HCT116 (cell line): Measurements from ENCODE around the gene DNAJC3. TPM values are rescaled to one million over a fixed set of nuclear protein-coding genes. Genes with fewer than 3 reads are reported as not detected.

Experiments used
- ATAC-seq: fragments of 200-7000 bp; cut with Tn5 transposase; 2 replicates; pipeline ENCODE4 v1.9.1; 2020; ENCODE audit warnings: mild to moderate bottlenecking, moderate library complexity
- BruUV-seq: library from RNA; stranded (reverse); fragments of 400-500 nt; replicated peaks from 2 replicates; lab custom pipeline; 2021; lab: Mats Ljungman, UMichigan
- CTCF ChIA-PET: fragments of 300-600 bp; sonication (Branson Sonifier 250); formaldehyde crosslinking; loops from one replicate; lab custom pipeline; 2021; ENCODE audit warnings: antibody characterized with exemption; lab: Charles Lee
- POLR2A ChIA-PET: fragments of 300-600, 350-600 bp; sonication (Branson Sonifier 250); formaldehyde crosslinking; loops from one replicate; lab custom pipeline; 2021; ENCODE audit warnings: antibody characterized with exemption; lab: Charles Lee
- RAD21 ChIA-PET, 2 experiments: fragments of 300-600 bp; sonication (Branson Sonifier 250); formaldehyde crosslinking; loops; one replicate each; lab custom pipeline; 2023; ENCODE audit warnings: low total read pairs in 2 of 2; ENCODE audit not compliant: uncharacterized antibody in 2 of 2, unreplicated experiment in 2 of 2, low non-redundant PET in 1 of 2; lab: Charles Lee
- DNase-seq: peaks from one replicate; pipeline ENCODE4 v3.0.0-alpha.2; 2010; ENCODE audit warnings: low read depth, low spot score
- H2AFZ ChIP-seq: fragments of 200-600 bp; shearing (Covaris generic), sonication (generic); 2 replicates; pipeline ENCODE4 v1.6.1; 2017; ENCODE audit warnings: low read depth, mixed run types, mixed read lengths, antibody characterized with exemption, low read length; ENCODE audit not compliant: poor library complexity, severe bottlenecking
- H3K27ac ChIP-seq: 2 replicates; pipeline ENCODE4 v1.5.1; 2012; ENCODE audit warnings: low read depth, low read length
- H3K27me3 ChIP-seq: fragments of 200-600 bp; sonication (generic); 2 replicates; pipeline ENCODE4 v1.6.1; 2016; ENCODE audit warnings: mixed run types, low read length, mixed read lengths; ENCODE audit not compliant: insufficient read depth
- H3K36me3 ChIP-seq, 2 experiments: fragments of 200-500 bp in 1 of 2; fragments of 200-600 bp in 1 of 2; sonication (Bioruptor generic) in 1 of 2; sonication (generic) in 1 of 2; 2 replicates each; pipeline versions ENCODE4 v1.5.1 to v1.6.1; 2014 to 2016; ENCODE audit warnings: low read length in 2 of 2, inconsistent platforms in 1 of 2, mixed read lengths in 1 of 2, mixed run types in 1 of 2; ENCODE audit not compliant: insufficient read depth in 2 of 2, control insufficient read depth in 1 of 2
- H3K4me1 ChIP-seq, 2 experiments: fragments of 200-600 bp in 1 of 2; sonication (generic) in 1 of 2; 2 replicates each; pipeline versions ENCODE4 v1.5.1 to v1.6.1; 2012 to 2017; ENCODE audit warnings: low read length in 2 of 2, inconsistent platforms in 1 of 2, mild to moderate bottlenecking in 1 of 2, mixed read lengths in 1 of 2, mixed run types in 1 of 2, moderate library complexity in 1 of 2; ENCODE audit not compliant: insufficient read depth in 2 of 2, control insufficient read depth in 1 of 2
- H3K4me2 ChIP-seq: fragments of 200-600 bp; sonication (generic); 2 replicates; pipeline ENCODE4 v1.6.1; 2017; ENCODE audit warnings: mixed run types, low read length, mixed read lengths
- H3K4me3 ChIP-seq, 2 experiments: fragments of 200-600 bp in 1 of 2; sonication (generic) in 1 of 2; replicated peaks in 1 of 2; 2 replicates each; pipeline ENCODE4 v1.5.1; 2011 to 2016; ENCODE audit warnings: low read length in 2 of 2, control low read depth in 1 of 2, low read depth in 1 of 2, mild to moderate bottlenecking in 1 of 2, mixed read lengths in 1 of 2, mixed run types in 1 of 2
- H3K79me2 ChIP-seq: fragments of 200-600 bp; sonication (generic); 2 replicates; pipeline ENCODE4 v1.6.1; 2017; ENCODE audit warnings: mild to moderate bottlenecking, mixed run types, low read length, moderate library complexity, mixed read lengths; ENCODE audit not compliant: insufficient read depth
- H3K9ac ChIP-seq: fragments of 200-600 bp; sonication (generic); 2 replicates; pipeline ENCODE4 v1.6.1; 2016; ENCODE audit warnings: low read length, mixed read lengths
- H3K9me2 ChIP-seq: fragments of 200-600 bp; sonication (generic), shearing (Covaris generic); 2 replicates; pipeline ENCODE4 v1.6.1; 2017; ENCODE audit warnings: mixed run types, mild to moderate bottlenecking, moderate library complexity; ENCODE audit not compliant: insufficient read depth
- H3K9me3 ChIP-seq, 2 experiments: fragments of 200-500 bp in 1 of 2; fragments of 200-600 bp in 1 of 2; sonication (Bioruptor generic) in 1 of 2; sonication (generic) in 1 of 2; 2 replicates each; pipeline ENCODE4 v1.6.1; 2014 to 2017; ENCODE audit warnings: low read length in 2 of 2, mixed read lengths in 2 of 2, inconsistent platforms in 1 of 2, low read depth in 1 of 2, mild to moderate bottlenecking in 1 of 2, mixed run types in 1 of 2, moderate library complexity in 1 of 2; ENCODE audit not compliant: control insufficient read depth in 1 of 2, insufficient read depth in 1 of 2
- H4K20me1 ChIP-seq: fragments of 200-600 bp; sonication (generic), shearing (Covaris generic); 2 replicates; pipeline ENCODE4 v1.6.1; 2017; ENCODE audit warnings: mixed run types, mild to moderate bottlenecking, moderate library complexity; ENCODE audit not compliant: insufficient read depth
- CBX3 ChIP-seq: IDR thresholded peaks from 2 replicates; pipeline ENCODE4 v1.6.1; 2012; ENCODE audit warnings: low read depth
- CEBPB ChIP-seq: IDR thresholded peaks from 2 replicates; pipeline ENCODE4 v1.6.1; 2012; ENCODE audit warnings: low read depth
- EGR1 ChIP-seq: IDR thresholded peaks from 2 replicates; pipeline ENCODE4 v1.6.1; 2012; ENCODE audit warnings: low read depth
- ELF1 ChIP-seq: IDR thresholded peaks from 2 replicates; pipeline ENCODE4 v1.6.1; 2012; ENCODE audit warnings: low read depth, borderline replicate concordance
- EZH2 ChIP-seq: fragments of 200-600 bp; sonication (generic); IDR thresholded peaks from 2 replicates; pipeline ENCODE4 v1.6.1; 2017; ENCODE audit warnings: antibody characterized with exemption, mixed run types
- EZH2phosphoT487 ChIP-seq: fragments of 200-600 bp; IDR thresholded peaks from 2 replicates; pipeline ENCODE4 v1.6.1; 2018; ENCODE audit warnings: antibody characterized with exemption, borderline replicate concordance
- FOSL1 ChIP-seq: IDR thresholded peaks from 2 replicates; pipeline ENCODE4 v1.6.1; 2012; ENCODE audit warnings: low read depth
- POLR2A ChIP-seq: IDR thresholded peaks from 2 replicates; pipeline ENCODE4 v1.7.0; 2011; ENCODE audit warnings: borderline replicate concordance; ENCODE audit not compliant: insufficient read depth, insufficient read length; ENCODE audit errors: extremely low read depth
- POLR2AphosphoS5 ChIP-seq: IDR thresholded peaks from 2 replicates; pipeline ENCODE4 v1.6.1; 2011; ENCODE audit warnings: mild to moderate bottlenecking, low read depth, low read length, moderate library complexity
- SIN3A ChIP-seq: IDR thresholded peaks from 2 replicates; pipeline ENCODE4 v1.6.1; 2012; ENCODE audit warnings: low read depth
- SP1 ChIP-seq: IDR thresholded peaks from 2 replicates; pipeline ENCODE4 v1.6.1; 2012; ENCODE audit warnings: low read depth
- TCF7L2 ChIP-seq: IDR thresholded peaks from 2 replicates; pipeline ENCODE4 v1.7.0; 2011; ENCODE audit warnings: borderline replicate concordance, inconsistent platforms; ENCODE audit not compliant: insufficient read depth, insufficient read length; ENCODE audit errors: extremely low read depth
- YY1 ChIP-seq: IDR thresholded peaks from 2 replicates; pipeline ENCODE4 v1.6.1; 2011; ENCODE audit warnings: low read length, low read depth, moderate library complexity, mild to moderate bottlenecking; ENCODE audit not compliant: insufficient replicate concordance; ENCODE audit errors: extremely low read depth
- ZFX ChIP-seq: fragments of 450-650 bp; IDR thresholded peaks from 2 replicates; pipeline ENCODE4 v1.6.1; 2017
- ZNF274 ChIP-seq: fragments of 200-500 bp; sonication (Bioruptor generic); IDR thresholded peaks from 2 replicates; pipeline ENCODE4 v1.6.1; 2014; ENCODE audit warnings: mild to moderate bottlenecking, low read depth, low read length, inconsistent platforms
- intact Hi-C: fragments of 100-400 bp; cut with micrococcal nuclease; formaldehyde crosslinking; loops from 2 replicates; pipeline ENCODE4 v1.10.0; 2022
- total RNA-seq: library from RNA; stranded (reverse); gene quantifications from one replicate; pipeline ENCODE4 v1.2.1, GENCODE V29; 2021; ENCODE audit not compliant: unreplicated experiment
- TF ChIP-seq, protein P1 (sequence below): IDR thresholded peaks from 2 replicates; pipeline ENCODE4 v1.6.1; 2012; ENCODE audit warnings: low read depth
- TF ChIP-seq, protein P2 (sequence below): IDR thresholded peaks from 2 replicates; pipeline ENCODE4 v1.6.1; 2012
- TF ChIP-seq, protein P3 (sequence below): IDR thresholded peaks from 2 replicates; pipeline ENCODE4 v1.6.1; 2011; ENCODE audit warnings: mild to moderate bottlenecking, low read length, moderate library complexity; ENCODE audit not compliant: insufficient replicate concordance; ENCODE audit errors: extremely low read depth

Gene DNAJC3
- total RNA-seq, 1 experiment from 2014 or later, result 28.5 TPM

DNA sequence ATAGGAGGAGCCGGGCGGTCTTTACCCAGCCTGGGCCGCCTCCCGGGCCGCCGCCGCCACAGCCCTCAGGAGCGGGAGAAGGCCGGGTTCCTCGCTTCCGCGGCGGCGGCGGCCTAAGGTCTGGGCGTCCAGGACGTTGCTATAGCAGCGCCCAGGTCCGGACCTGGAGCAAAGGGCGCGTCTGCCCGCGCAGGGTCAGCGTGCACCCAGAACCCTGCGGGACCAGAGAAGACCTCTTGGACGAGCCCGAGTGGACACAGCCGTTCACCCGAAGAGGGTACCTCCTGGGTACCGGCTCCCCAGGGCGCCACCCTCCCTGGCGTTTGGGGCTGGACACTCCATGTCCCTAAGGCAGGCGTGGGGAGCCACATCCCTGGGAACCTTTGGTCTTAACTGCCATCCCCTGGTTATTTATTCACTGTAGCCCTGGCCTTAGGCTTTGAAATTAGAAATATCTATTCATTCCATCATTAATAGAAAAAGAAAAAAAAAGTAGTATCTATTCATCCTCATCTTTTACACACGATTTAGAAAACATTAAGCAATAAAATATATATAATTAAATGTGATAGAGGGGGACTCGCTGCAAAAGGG lies 34.8 kb upstream of the DNAJC3 start (continued):
- TF ChIP-seq, protein P1, sequence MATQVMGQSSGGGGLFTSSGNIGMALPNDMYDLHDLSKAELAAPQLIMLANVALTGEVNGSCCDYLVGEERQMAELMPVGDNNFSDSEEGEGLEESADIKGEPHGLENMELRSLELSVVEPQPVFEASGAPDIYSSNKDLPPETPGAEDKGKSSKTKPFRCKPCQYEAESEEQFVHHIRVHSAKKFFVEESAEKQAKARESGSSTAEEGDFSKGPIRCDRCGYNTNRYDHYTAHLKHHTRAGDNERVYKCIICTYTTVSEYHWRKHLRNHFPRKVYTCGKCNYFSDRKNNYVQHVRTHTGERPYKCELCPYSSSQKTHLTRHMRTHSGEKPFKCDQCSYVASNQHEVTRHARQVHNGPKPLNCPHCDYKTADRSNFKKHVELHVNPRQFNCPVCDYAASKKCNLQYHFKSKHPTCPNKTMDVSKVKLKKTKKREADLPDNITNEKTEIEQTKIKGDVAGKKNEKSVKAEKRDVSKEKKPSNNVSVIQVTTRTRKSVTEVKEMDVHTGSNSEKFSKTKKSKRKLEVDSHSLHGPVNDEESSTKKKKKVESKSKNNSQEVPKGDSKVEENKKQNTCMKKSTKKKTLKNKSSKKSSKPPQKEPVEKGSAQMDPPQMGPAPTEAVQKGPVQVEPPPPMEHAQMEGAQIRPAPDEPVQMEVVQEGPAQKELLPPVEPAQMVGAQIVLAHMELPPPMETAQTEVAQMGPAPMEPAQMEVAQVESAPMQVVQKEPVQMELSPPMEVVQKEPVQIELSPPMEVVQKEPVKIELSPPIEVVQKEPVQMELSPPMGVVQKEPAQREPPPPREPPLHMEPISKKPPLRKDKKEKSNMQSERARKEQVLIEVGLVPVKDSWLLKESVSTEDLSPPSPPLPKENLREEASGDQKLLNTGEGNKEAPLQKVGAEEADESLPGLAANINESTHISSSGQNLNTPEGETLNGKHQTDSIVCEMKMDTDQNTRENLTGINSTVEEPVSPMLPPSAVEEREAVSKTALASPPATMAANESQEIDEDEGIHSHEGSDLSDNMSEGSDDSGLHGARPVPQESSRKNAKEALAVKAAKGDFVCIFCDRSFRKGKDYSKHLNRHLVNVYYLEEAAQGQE, result no peak

DNA sequence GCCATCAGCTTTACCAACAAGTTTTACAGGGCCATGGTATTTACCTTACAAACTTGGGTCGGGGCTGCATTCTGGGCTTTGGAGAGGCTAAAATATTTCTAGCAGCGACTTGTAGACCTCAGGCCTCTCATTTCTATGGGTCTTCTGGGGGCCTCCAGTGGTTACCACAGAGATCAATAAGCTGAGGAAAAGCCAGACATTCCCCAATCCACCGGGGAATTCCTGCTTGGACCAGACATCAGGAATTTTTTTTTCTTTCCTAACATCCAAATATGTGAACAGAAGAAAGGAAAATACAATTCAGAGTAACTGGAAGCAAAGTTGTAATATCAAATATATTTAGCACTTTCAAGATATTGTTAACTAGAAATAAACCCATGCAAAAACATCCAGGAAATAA lies 33.9 kb upstream of the DNAJC3 start:
- H3K4me2 ChIP-seq, result no peak overlapping the region
- BruUV-seq, result no TSS peak
- H4K20me1 ChIP-seq, result no peaks in the 10 kb centered on the region
- no peaks in the 10 kb centered on the region for H3K9me2 ChIP-seq
- ChIA-PET RAD21 (no interaction called here), POLR2A (no interaction called here), CTCF (no interaction called here)
- H3K27ac ChIP-seq, result no peak overlapping the region
- no peaks in the 10 kb centered on the region for H3K4me1 ChIP-seq
- DNase-seq (no peak), ATAC-seq (no peak)
- no peak for TF ChIP-seq TCF7L2
- no peak for TF ChIP-seq EZH2phosphoT487
- no peak for TF ChIP-seq ZNF274
- no peak for TF ChIP-seq ZFX
- TF ChIP-seq, protein P2, sequence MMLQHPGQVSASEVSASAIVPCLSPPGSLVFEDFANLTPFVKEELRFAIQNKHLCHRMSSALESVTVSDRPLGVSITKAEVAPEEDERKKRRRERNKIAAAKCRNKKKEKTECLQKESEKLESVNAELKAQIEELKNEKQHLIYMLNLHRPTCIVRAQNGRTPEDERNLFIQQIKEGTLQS, result no peak
- no peak for TF ChIP-seq SIN3A
- TF ChIP-seq YY1, result no peak
- no peak for TF ChIP-seq ELF1
- TF ChIP-seq, protein P3, sequence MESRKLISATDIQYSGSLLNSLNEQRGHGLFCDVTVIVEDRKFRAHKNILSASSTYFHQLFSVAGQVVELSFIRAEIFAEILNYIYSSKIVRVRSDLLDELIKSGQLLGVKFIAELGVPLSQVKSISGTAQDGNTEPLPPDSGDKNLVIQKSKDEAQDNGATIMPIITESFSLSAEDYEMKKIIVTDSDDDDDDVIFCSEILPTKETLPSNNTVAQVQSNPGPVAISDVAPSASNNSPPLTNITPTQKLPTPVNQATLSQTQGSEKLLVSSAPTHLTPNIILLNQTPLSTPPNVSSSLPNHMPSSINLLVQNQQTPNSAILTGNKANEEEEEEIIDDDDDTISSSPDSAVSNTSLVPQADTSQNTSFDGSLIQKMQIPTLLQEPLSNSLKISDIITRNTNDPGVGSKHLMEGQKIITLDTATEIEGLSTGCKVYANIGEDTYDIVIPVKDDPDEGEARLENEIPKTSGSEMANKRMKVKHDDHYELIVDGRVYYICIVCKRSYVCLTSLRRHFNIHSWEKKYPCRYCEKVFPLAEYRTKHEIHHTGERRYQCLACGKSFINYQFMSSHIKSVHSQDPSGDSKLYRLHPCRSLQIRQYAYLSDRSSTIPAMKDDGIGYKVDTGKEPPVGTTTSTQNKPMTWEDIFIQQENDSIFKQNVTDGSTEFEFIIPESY, result no peak
- TF ChIP-seq SP1, result no peak
- TF ChIP-seq CBX3, result no peak
- no peak for TF ChIP-seq CEBPB
- no peak for TF ChIP-seq POLR2AphosphoS5
- no peak for TF ChIP-seq POLR2A
- TF ChIP-seq EGR1, result no peak
- no peak for TF ChIP-seq FOSL1
- TF ChIP-seq EZH2, result no peak
- no peaks in the 10 kb centered on the region for H3K27me3 ChIP-seq
- H3K79me2 ChIP-seq, result no peaks in the 10 kb centered on the region
- H3K9me3 ChIP-seq, result no peaks in the 10 kb centered on the region
- no peak overlapping the region for H3K4me3 ChIP-seq
- H3K36me3 ChIP-seq, result no peaks in the 10 kb centered on the region
- intact Hi-C loops, result no loop called here
- no peak overlapping the region for H2AFZ ChIP-seq
- no peak overlapping the region for H3K9ac ChIP-seq
